K562 (cell line): ENCODE results near the gene CCR6. TPM values are rescaled to one million over a fixed set of nuclear protein-coding genes. Genes with fewer than 3 reads are reported as not detected.

Experiments
- ATAC-seq: fragments of 200-7000 bp; cut with Tn5 transposase; 3 replicates; pipeline ENCODE4 v1.9.1; 2020; ENCODE audit warnings: moderate library complexity
- BruUV-seq: library from RNA; stranded (reverse); fragments of 400-500 nt; replicated peaks from 2 replicates; lab custom pipeline; 2021; lab: Mats Ljungman, UMichigan
- CTCF ChIA-PET: fragments of 300-600 bp; formaldehyde crosslinking; extraction: SDS; loops from one replicate; lab custom pipeline; 2021; ENCODE audit warnings: low intra/inter-chr PET ratio; lab: Yijun Ruan, JAX
- POLR2A ChIA-PET: fragments of 300-600, 350-650 bp; sonication (Branson Sonifier 250); formaldehyde crosslinking; extraction: SDS; loops from one replicate; lab custom pipeline; 2021; ENCODE audit warnings: antibody characterized with exemption, inconsistent platforms; lab: Yijun Ruan, JAX
- DNase-seq, 4 experiments: peaks; one replicate each; pipeline versions ENCODE4 v3.0.0 to v3.0.0-alpha.2; 2011 to 2018; ENCODE audit warnings: low spot score in 3 of 4, mixed read lengths in 3 of 4; ENCODE audit errors: extremely low read depth in 1 of 4
- FAIRE-seq: peaks from 2 replicates; lab custom pipeline; 2011; peaks lifted over from hg19 to GRCh38; lab: Jason Lieb, UNC
- H2AFZ ChIP-seq: 2 replicates; pipeline ENCODE4 v1.6.0; 2011; ENCODE audit warnings: low read depth, low read length, control low read depth, inconsistent platforms
- H3K27ac ChIP-seq: fragments of 200-600 bp; 3 replicates; pipeline ENCODE4 v1.8.0; 2011; ENCODE audit warnings: low read depth, mild to moderate bottlenecking, control low read depth, inconsistent platforms, low read length, moderate library complexity, mixed read lengths; ENCODE audit errors: extremely low read depth
- H3K27me3 ChIP-seq, 2 experiments: fragments of 300-600 bp in 1 of 2; 2 replicates in 1 of 2; 3 replicates in 1 of 2; pipeline versions ENCODE4 v1.6.0 to v1.8.0; 2011; ENCODE audit warnings: inconsistent platforms in 2 of 2, low read length in 2 of 2, mild to moderate bottlenecking in 1 of 2, mixed read lengths in 1 of 2, moderate library complexity in 1 of 2; ENCODE audit not compliant: control insufficient read depth in 2 of 2, insufficient read depth in 2 of 2
- H3K36me3 ChIP-seq: fragments of 300-600 bp; 3 replicates; pipeline ENCODE4 v1.8.0; 2011; ENCODE audit warnings: mild to moderate bottlenecking, low read length, inconsistent platforms; ENCODE audit not compliant: control insufficient read depth, insufficient read depth
- H3K4me1 ChIP-seq, 2 experiments: fragments of 200-600 bp in 1 of 2; replicated peaks in 1 of 2; 2 replicates in 1 of 2; 3 replicates in 1 of 2; pipeline versions ENCODE4 v1.5.1 to v1.8.0; 2011; ENCODE audit warnings: inconsistent platforms in 2 of 2, low read length in 2 of 2, mild to moderate bottlenecking in 1 of 2, mixed read lengths in 1 of 2, moderate library complexity in 1 of 2; ENCODE audit not compliant: control insufficient read depth in 2 of 2, insufficient read depth in 2 of 2
- H3K4me2 ChIP-seq: 2 replicates; pipeline ENCODE4 v1.6.1; 2011; ENCODE audit warnings: low read length, control low read depth, inconsistent platforms, mixed read lengths; ENCODE audit not compliant: insufficient read depth
- H3K4me3 ChIP-seq: fragments of 200-600 bp; sonication (generic), shearing (Covaris generic); 2 replicates; pipeline ENCODE4 v1.5.1; 2016; ENCODE audit warnings: control low read depth, inconsistent platforms
- H3K79me2 ChIP-seq: fragments of 200-600 bp; 3 replicates; pipeline ENCODE4 v1.8.0; 2011; ENCODE audit warnings: low read length, inconsistent platforms; ENCODE audit not compliant: control insufficient read depth, insufficient read depth
- H3K9ac ChIP-seq, 2 experiments: 2 replicates each; pipeline versions ENCODE4 v1.6.0 to v1.6.1; 2011; ENCODE audit warnings: low read depth in 2 of 2, low read length in 2 of 2, control low read depth in 1 of 2, inconsistent platforms in 1 of 2, mild to moderate bottlenecking in 1 of 2, mixed read lengths in 1 of 2; ENCODE audit not compliant: insufficient read depth in 1 of 2
- H3K9me1 ChIP-seq: one replicate; pipeline ENCODE4 v1.6.0; 2011; ENCODE audit warnings: inconsistent platforms, mild to moderate bottlenecking, low read length, moderate library complexity; ENCODE audit not compliant: control insufficient read depth, insufficient read depth
- H3K9me3 ChIP-seq: replicated peaks from 2 replicates; pipeline ENCODE4 v1.5.1; 2011; ENCODE audit warnings: low read depth, low read length, inconsistent platforms; ENCODE audit not compliant: control insufficient read depth, insufficient read depth
- H4K20me1 ChIP-seq: replicated peaks from 2 replicates; pipeline ENCODE4 v1.6.1; 2011; ENCODE audit warnings: low read length, inconsistent platforms, mixed read lengths; ENCODE audit not compliant: control insufficient read depth, insufficient read depth
- CBX3 ChIP-seq, 2 experiments: IDR thresholded peaks; 1 replicate in 1 of 2; 2 replicates in 1 of 2; pipeline ENCODE4 v1.6.1; 2012; ENCODE audit warnings: inconsistent platforms in 2 of 2, low read length in 2 of 2, borderline replicate concordance in 1 of 2, control low read depth in 1 of 2
- DIDO1 ChIP-seq: fragments of 450-650 bp; IDR thresholded peaks from 2 replicates; pipeline ENCODE4 v1.6.1; 2016; ENCODE audit warnings: low read depth, missing biosample characterization, missing genetic modification characterization
- RBM25 ChIP-seq: fragments of 200-400 bp; formaldehyde crosslinking; IDR thresholded peaks from 2 replicates; pipeline ENCODE4 v1.6.1; 2018; ENCODE audit warnings: low read length, low read depth, moderate library complexity; ENCODE audit not compliant: severe bottlenecking
- ZNF121 ChIP-seq: sonication (generic); formaldehyde crosslinking; conservative IDR thresholded peaks from 2 replicates; pipeline ENCODE4 v1.8.0; 2022; ENCODE audit warnings: missing genetic modification reagents
- ZNF134 ChIP-seq: fragments of 250-450 bp; sonication (Bioruptor Pico); conservative IDR thresholded peaks from 2 replicates; pipeline ENCODE4 v1.4.0; 2020
- WGBS: fragments of 100-300 bp; shearing (Covaris generic); methylation state at CpG from one replicate; pipeline ENCODE4 v1.1.6; 2016; ENCODE audit warnings: low coverage, mixed read lengths; ENCODE audit not compliant: insufficient coverage; ENCODE audit errors: missing lambda C conversion rate; 5-methylcytosine and 5-hydroxymethylcytosine counted together
- in situ Hi-C: fragments of 300-500 bp; cut with MboI; formaldehyde crosslinking; loops from 4 replicates; pipeline ENCODE4 v1.15.0; 2018; ENCODE audit warnings: inconsistent platforms, mixed read lengths
- intact Hi-C: fragments of 100-400 bp; cut with micrococcal nuclease; formaldehyde crosslinking; loops from 2 replicates; pipeline ENCODE4 v1.14.2; 2022
- polyA plus RNA-seq, 8 experiments: library from polyadenylated mRNA; depleted of rRNA in 4 of 8; stranded (reverse) in 5 of 8; unstranded in 3 of 8; fragments of >200 nt; fragmentation: Nextera tagmentation in 2 of 8; fragmentation: Illumina TruSeq in 1 of 8; extraction: Ambion mirVana in 2 of 8; extraction: Trizol in 1 of 8; gene quantifications; 2 replicates each; pipeline versions ENCODE4 v1.2.1 to v1.2.3, GENCODE V29; 2011 to 2014; ENCODE audit warnings: inconsistent platforms in 1 of 8, missing spikeins in 1 of 8
- total RNA-seq, 7 experiments: library from RNA; depleted of rRNA in 6 of 7; stranded (reverse); fragments of >200 nt in 6 of 7; fragmentation: Illumina TruSeq in 2 of 7; extraction: Trizol in 2 of 7; gene quantifications; 2 replicates each; pipeline versions ENCODE4 v1.2.1 to v1.2.3, GENCODE V29; 2011 to 2021; ENCODE audit warnings: low replicate concordance in 1 of 7

Gene CCR6
- total and polyA plus RNA-seq, 9 of the 15 experiments (the other 6 are each of a cell fraction or from before 2014, with no cell fraction given), result not detected

GRCh38 chr6:167125855-167126349 lies 3.0 kb downstream of the CCR6 start:
- H3K9ac ChIP-seq, result no peak overlapping the region
- TF ChIP-seq RBM25 (peak; percentile 30), ZNF121 (CRISPR knock-in tag) (peak; percentile 37), DIDO1 (tag) (no peak), CBX3 (IDR thresholded peaks at IDR 0.05; ENCODE audit: borderline replicate concordance in 1 of 2, low read length in 2 of 2) (no peak), ZNF134 (no peak)
- WGBS, result 0% methylated on average over 3 of the region's 3 CpGs
- no peak overlapping the region for H3K4me2 ChIP-seq
- intact Hi-C loops, result no loop called here
- H3K4me1 ChIP-seq, result no peaks in the 10 kb centered on the region
- H2AFZ ChIP-seq, result no peak overlapping the region
- no peak overlapping the region for H3K4me3 ChIP-seq
- no peak for FAIRE-seq
- H3K27me3 ChIP-seq, result peaks cover 8 to 30% of the 10 kb centered on the region in 2 experiments; a peak in 4 of 5 replicates
- in situ Hi-C loops, result no loop called here
- no peaks in the 10 kb centered on the region for H3K36me3 ChIP-seq
- ChIA-PET CTCF (no interaction called here), POLR2A (no interaction called here)
- BruUV-seq, result no TSS peak
- 0 out of 2 replicates have a peak, but pooled peaks cover 2% of the 10 kb centered on the region for H4K20me1 ChIP-seq
- no peak for ATAC-seq
- no peaks in the 10 kb centered on the region for H3K9me1 ChIP-seq
- H3K9me3 ChIP-seq, result no peaks in the 10 kb centered on the region
- H3K79me2 ChIP-seq, result no peaks in the 10 kb centered on the region
- no peak overlapping the region for H3K27ac ChIP-seq
- DNase-seq, result no peak
